Stimulated activated CD4-positive, alpha-beta T cell treated with anti-CD3 and anti-CD28 coated beads, Interleukin-4, amount 100 ng/mL, for 24 hours (primary cell): ENCODE results near the gene NEDD8.

Source experiments
- DNase-seq: peaks from one replicate; pipeline ENCODE4 v3.0.0-alpha.2; 2020

NEDD8 gene

GRCh38 chr14:24232121-24232644, at the start of gene NEDD8:
Gene NEDD8 (minus strand): TSS chr14:24232367. CDS start chr14:24232267, 100 bp downstream.
- peak; percentile 94 for DNase-seq

- DNase-seq = no peak
These were observed 49.5 kb upstream of the NEDD8 start for GRCh38 chr14:24281636-24282035.

GRCh38 chr14:24280797-24281460, 48.8 kb upstream of the NEDD8 start:
- DNase-seq = no peak

- DNase-seq = peak; percentile 65
These were observed 47.4 kb upstream of the NEDD8 start for GRCh38 chr14:24279301-24280186.

GRCh38 chr14:24278424-24278823, 46.3 kb upstream of the NEDD8 start:
- no peak for DNase-seq

- DNase-seq = peak; percentile 12
These were observed 45.6 kb upstream of the NEDD8 start for GRCh38 chr14:24277606-24278321.

GRCh38 chr14:24277071-24277470, 44.9 kb upstream of the NEDD8 start:
- DNase-seq = no peak

GRCh38 chr14:24274101-24274543, 42.0 kb upstream of the NEDD8 start:
- DNase-seq = peak; percentile 70

GRCh38 chr14:24273422-24273998, 41.3 kb upstream of the NEDD8 start:
- DNase-seq = no peak

- DNase-seq = no peak
These were observed 40.3 kb upstream of the NEDD8 start for GRCh38 chr14:24272467-24272866.

- DNase-seq = no peak
These were observed 39.7 kb upstream of the NEDD8 start for GRCh38 chr14:24271834-24272263.

GRCh38 chr14:24271134-24271833, 39.1 kb upstream of the NEDD8 start, which contains the start of gene RABGGTA:
Gene RABGGTA (minus strand): TSS chr14:24271597. CDS start chr14:24271115, 482 bp downstream.
- DNase-seq = peak; percentile 89

- DNase-seq = no peak
These were observed 38.5 kb upstream of the NEDD8 start for GRCh38 chr14:24270537-24271133.

GRCh38 chr14:24269910-24270536, 37.9 kb upstream of the NEDD8 start:
- no peak for DNase-seq

GRCh38 chr14:24269368-24269767, 37.2 kb upstream of the NEDD8 start:
- no peak for DNase-seq

- DNase-seq = no peak
These were observed 36.1 kb upstream of the NEDD8 start for GRCh38 chr14:24268225-24268624.

- DNase-seq = no peak
These were observed 35.3 kb upstream of the NEDD8 start for GRCh38 chr14:24267516-24267915.

GRCh38 chr14:24266344-24267244, 34.4 kb upstream of the NEDD8 start:
- DNase-seq = no peak

GRCh38 chr14:24264298-24264697, 32.1 kb upstream of the NEDD8 start:
- DNase-seq = no peak

GRCh38 chr14:24263848-24264247, 31.7 kb upstream of the NEDD8 start:
- DNase-seq = no peak
